Adrenal gland (tissue), 12 donors: Measurements from ENCODE around the gene PACSIN1. TPM values are rescaled to one million over a fixed set of nuclear protein-coding genes. Genes with fewer than 3 reads are reported as not detected.

Experiments used
- DNase-seq, 7 donors: peaks; one replicate each; pipeline ENCODE4 v3.0.0-alpha.2; 2019 to 2020
- H3K27ac ChIP-seq, 5 donors: fragments of 200-600 bp; sonication (generic) in 4 of 5; 1 replicate in 3 of 5; 2 replicates in 2 of 5; pipeline versions ENCODE4 v1.5.1 to v1.8.0; 2016 to 2020; ENCODE audit warnings: mild to moderate bottlenecking in 1 of 5
- H3K27me3 ChIP-seq: fragments of 200-600 bp; 2 replicates; pipeline ENCODE4 v1.8.0; 2021
- H3K36me3 ChIP-seq, 2 donors: fragments of 200-600 bp; replicated peaks in 1 of 2; 1 replicate in 1 of 2; 2 replicates in 1 of 2; pipeline versions ENCODE4 v1.5.1 to v1.8.0; 2018 to 2022
- H3K4me1 ChIP-seq, 2 donors: fragments of 200-600 bp; replicated peaks in 1 of 2; 1 replicate in 1 of 2; 2 replicates in 1 of 2; pipeline versions ENCODE4 v1.5.1 to v1.8.0; 2018 to 2021
- H3K4me3 ChIP-seq, 4 donors: fragments of 200-600 bp; sonication (generic) in 3 of 4; one replicate each; pipeline ENCODE4 v1.5.1; 2016 to 2018
- H3K9me3 ChIP-seq, 3 donors: fragments of 200-600 bp; sonication (generic) in 1 of 3; replicated peaks in 1 of 3; 1 replicate in 2 of 3; 2 replicates in 1 of 3; pipeline versions ENCODE4 v1.5.1 to v1.8.0; 2016 to 2021
- CTCF ChIP-seq, 6 experiments: fragments of 450-650 bp in 4 of 6; fragments of 200-600 bp in 2 of 6; sonication (generic) in 1 of 6; IDR thresholded peaks; 1 replicate in 5 of 6; 2 replicates in 1 of 6; pipeline versions ENCODE4 v1.5.1 to v1.8.0; 2016 to 2021; ENCODE audit warnings: antibody characterized with exemption in 6 of 6, mild to moderate bottlenecking in 2 of 6, moderate library complexity in 1 of 6
- POLR2A ChIP-seq, 2 donors: fragments of 450-650 bp; IDR thresholded peaks; one replicate each; pipeline ENCODE4 v1.6.1; 2017; ENCODE audit warnings: antibody characterized with exemption in 2 of 2, mild to moderate bottlenecking in 2 of 2, moderate library complexity in 1 of 2
- WGBS, 4 donors: extraction: QIAGEN DNeasy Blood & Tissue Kit in 2 of 4; methylation state at CpG; one replicate each; pipeline versions ENCODE4 v1.1.5 to v1.1.7; 2013 to 2017; 5-methylcytosine and 5-hydroxymethylcytosine counted together
- intact Hi-C, 2 donors: fragments of 100-400 bp; cut with DNase I; formaldehyde crosslinking; loops; one replicate each; pipeline versions ENCODE4 v1.14.1 to v1.15.0; 2022 to 2023
- polyA plus RNA-seq, 3 donors: library from polyadenylated mRNA; stranded (reverse); fragments of 200-250 nt in 2 of 3; fragments of 350-450 nt in 1 of 3; fragmentation: Illumina TruSeq in 1 of 3; extraction: RNeasy Lipid Tissue Mini Kit (QIAGEN cat#74804) in 1 of 3; gene quantifications; one replicate each; pipeline ENCODE4 v1.2.3, GENCODE V29; 2013 to 2014
- total RNA-seq, 9 donors: library from RNA; depleted of rRNA in 4 of 9; stranded (reverse); fragments of >200 nt in 4 of 9; fragments of 120-200 nt in 1 of 9; fragmentation: NEBNext Ultra II Directional in 1 of 9; extraction: Animal tissue kit (Norgen Biotek cat#: 25700) in 1 of 9; gene quantifications; one replicate each; pipeline versions ENCODE4 v1.1.0 to v1.2.4, GENCODE V29; 2013 to 2023
- donor health status: healthy with polysubstance abuse.
- donor health status: Bipolar disorder and iron deficiency.
- donor health status: DM: yes; HTN: yes; CAD: no.
- donor health status: DM: no; HTN: no; CAD: no.
- donor health status: DM: no; HTN: no; CAD: no.
- donor health status: DM: yes; HTN: yes; CAD: no.

The PACSIN1 gene
- total and polyA plus RNA-seq, 12 donors: 0.19 to 2.9 (median 0.73) TPM; not detected in 2

GRCh38 chr6:34575326-34575725, 109.5 kb downstream of the PACSIN1 start:
- no peaks in the 10 kb centered on the region for H3K36me3 ChIP-seq
- TF ChIP-seq POLR2A (IDR thresholded peaks at IDR 0.05) (no peak), CTCF (IDR thresholded peaks at IDR 0.05) (no peak)
- H3K27ac ChIP-seq: no peak overlapping the region
- 60 to 83% (median 72%) methylated on average over 3 of the region's 3 CpGs for WGBS, 4 donors
- DNase-seq: no peak
- no peaks in the 10 kb centered on the region for H3K4me1 ChIP-seq
- no peaks in the 10 kb centered on the region for H3K9me3 ChIP-seq
- H3K4me3 ChIP-seq: no peak overlapping the region
- intact Hi-C loops: no loop called here
- H3K27me3 ChIP-seq: no peaks in the 10 kb centered on the region

GRCh38 chr6:34576286-34576955, 110.5 kb downstream of the PACSIN1 start:
- H3K4me1 ChIP-seq: no peaks in the 10 kb centered on the region
- no peaks in the 10 kb centered on the region for H3K27me3 ChIP-seq
- DNase-seq: no peak
- H3K36me3 ChIP-seq: no peaks in the 10 kb centered on the region
- no peak overlapping the region for H3K27ac ChIP-seq
- TF ChIP-seq CTCF (IDR thresholded peaks at IDR 0.05): no peak
- no peak for TF ChIP-seq POLR2A (IDR thresholded peaks at IDR 0.05)
- intact Hi-C loops: no loop called here
- H3K9me3 ChIP-seq: no peaks in the 10 kb centered on the region
- H3K4me3 ChIP-seq: no peak overlapping the region
- 82 to 88% (median 83%) methylated on average over 16 to 18 of the region's 18 CpGs for WGBS, 4 donors

- intact Hi-C loops: no loop called here
- no peaks in the 10 kb centered on the region for H3K9me3 ChIP-seq
- no peak for TF ChIP-seq POLR2A (IDR thresholded peaks at IDR 0.05)
- no peak for TF ChIP-seq CTCF (IDR thresholded peaks at IDR 0.05)
- no peaks in the 10 kb centered on the region for H3K36me3 ChIP-seq
- no peak overlapping the region for H3K4me3 ChIP-seq
- H3K27me3 ChIP-seq: no peaks in the 10 kb centered on the region
- no peak overlapping the region for H3K27ac ChIP-seq
- H3K4me1 ChIP-seq: no peaks in the 10 kb centered on the region
- WGBS, 4 donors: 86 to 92% (median 90%) methylated on average over 7 of the region's 7 CpGs
- DNase-seq: no peak
These were observed 112.8 kb downstream of the PACSIN1 start for GRCh38 chr6:34578445-34579262.

- no peaks in the 10 kb centered on the region for H3K27me3 ChIP-seq
- intact Hi-C loops: no loop called here
- H3K4me3 ChIP-seq: no peak overlapping the region
- no peaks in the 10 kb centered on the region for H3K4me1 ChIP-seq
- TF ChIP-seq CTCF (IDR thresholded peaks at IDR 0.05): no peak
- no peak for TF ChIP-seq POLR2A (IDR thresholded peaks at IDR 0.05)
- no peaks in the 10 kb centered on the region for H3K9me3 ChIP-seq
- DNase-seq: no peak
- 86 to 94% (median 90%) methylated on average over 4 to 6 of the region's 6 CpGs for WGBS, 4 donors
- no peak overlapping the region for H3K27ac ChIP-seq
- H3K36me3 ChIP-seq: no peaks in the 10 kb centered on the region
These were observed 115.1 kb downstream of the PACSIN1 start for GRCh38 chr6:34580707-34581560.
